ENCODE data around the gene OLFM1.

The OLFM1 gene

GRCh38 chr9:135127718-135128670, 40.5 kb downstream of the OLFM1 start:
- FAIRE-seq (no peak), DNase-seq (ENCODE audit: insufficient read length, low spot score) (no peak)

GRCh38 chr9:135129137-135129695, 41.7 kb downstream of the OLFM1 start:
- no peak for DNase-seq (ENCODE audit: insufficient read length, low spot score)
- FAIRE-seq, result no peak

GRCh38 chr9:135130207-135130976, 42.9 kb downstream of the OLFM1 start:
- DNase-seq (ENCODE audit: insufficient read length, low spot score), result no peak
- no peak for FAIRE-seq

GRCh38 chr9:135131488-135131887, 44.0 kb downstream of the OLFM1 start:
- FAIRE-seq (no peak), DNase-seq (ENCODE audit: insufficient read length, low spot score) (no peak)

GRCh38 chr9:135132008-135132407, 44.5 kb downstream of the OLFM1 start:
- no peak for FAIRE-seq

GRCh38 chr9:135134268-135135022, 47.0 kb downstream of the OLFM1 start:
- DNase-seq (ENCODE audit: insufficient read length, low spot score), result no peak
- FAIRE-seq, result no peak

More at GRCh38 chr9:135132008-135132407, 44.5 kb downstream of the OLFM1 start:
- no peak for DNase-seq (ENCODE audit: insufficient read length, low spot score)

GRCh38 chr9:135135171-135135928, 47.9 kb downstream of the OLFM1 start:
- FAIRE-seq, result no peak
- no peak for DNase-seq (ENCODE audit: insufficient read length, low spot score)

- FAIRE-seq, result no peak
- no peak for DNase-seq (ENCODE audit: insufficient read length, low spot score)
These were observed 48.5 kb downstream of the OLFM1 start for GRCh38 chr9:135135929-135136315.

- DNase-seq (ENCODE audit: insufficient read length, low spot score), result no peak
- no peak for FAIRE-seq
These were observed 49.0 kb downstream of the OLFM1 start for GRCh38 chr9:135136481-135136880.

- FAIRE-seq (no peak), DNase-seq (ENCODE audit: insufficient read length, low spot score) (no peak)
These were observed 49.7 kb downstream of the OLFM1 start for GRCh38 chr9:135136991-135137832.

- FAIRE-seq, result no peak
- DNase-seq (ENCODE audit: insufficient read length, low spot score), result no peak
These were observed 50.8 kb downstream of the OLFM1 start for GRCh38 chr9:135138078-135138855.

- DNase-seq (ENCODE audit: insufficient read length, low spot score) (no peak), FAIRE-seq (no peak)
These were observed 52.0 kb downstream of the OLFM1 start for GRCh38 chr9:135139366-135139959.

- no peak for FAIRE-seq
These were observed 53.8 kb downstream of the OLFM1 start for GRCh38 chr9:135141183-135141774.

GRCh38 chr9:135144581-135145170, 57.2 kb downstream of the OLFM1 start:
- no peak for DNase-seq (ENCODE audit: insufficient read length, low spot score)
- FAIRE-seq, result no peak

More at GRCh38 chr9:135141183-135141774, 53.8 kb downstream of the OLFM1 start:
- no peak for DNase-seq (ENCODE audit: insufficient read length, low spot score)

GRCh38 chr9:135145312-135145711, 57.8 kb downstream of the OLFM1 start:
- no peak for DNase-seq (ENCODE audit: insufficient read length, low spot score)

GRCh38 chr9:135146241-135146640, 58.8 kb downstream of the OLFM1 start:
- DNase-seq (ENCODE audit: insufficient read length, low spot score) (no peak), FAIRE-seq (no peak)

More at GRCh38 chr9:135145312-135145711, 57.8 kb downstream of the OLFM1 start:
- no peak for FAIRE-seq

Measured in GM19239 (cell line).